SU-DHL-6 (cell line): ENCODE data around the gene EVI5.
A peak's percentile ranks its signal among the peaks of the same experiment; 100 is the strongest.

ENCODE experiments used
- H2AFZ ChIP-seq: fragments of 200-600 bp; sonication (generic); 2 replicates; pipeline ENCODE4 v1.6.1; 2014; ENCODE audit warnings: low read depth, mild to moderate bottlenecking, moderate library complexity, mixed read lengths, antibody characterized with exemption, low read length; ENCODE audit not compliant: severe bottlenecking
- H3F3A ChIP-seq: fragments of 200-600 bp; shearing (Covaris generic); 2 replicates; pipeline ENCODE4 v1.6.0; 2016; ENCODE audit warnings: antibody characterized with exemption, mild to moderate bottlenecking; ENCODE audit not compliant: insufficient read depth
- H3K27ac ChIP-seq: fragments of 200-600 bp; sonication (generic); 2 replicates; pipeline ENCODE4 v1.5.1; 2016; ENCODE audit warnings: low read depth, mild to moderate bottlenecking, low read length, moderate library complexity, mixed read lengths
- H3K27me3 ChIP-seq: fragments of 200-600 bp; sonication (generic), shearing (Covaris generic); 2 replicates; pipeline ENCODE4 v1.6.0; 2014; ENCODE audit warnings: mild to moderate bottlenecking, low read length
- H3K36me3 ChIP-seq: fragments of 200-600 bp; sonication (generic); 2 replicates; pipeline ENCODE4 v1.6.1; 2014; ENCODE audit warnings: mild to moderate bottlenecking, low read length, mixed read lengths
- H3K4me2 ChIP-seq: fragments of 300-600, 200-600 bp; shearing (Covaris generic), sonication (generic); 2 replicates; pipeline ENCODE4 v1.6.0; 2014; ENCODE audit warnings: low read length, low read depth, mild to moderate bottlenecking; ENCODE audit not compliant: poor library complexity, severe bottlenecking
- H3K4me3 ChIP-seq: fragments of 200-600 bp; sonication (generic); 2 replicates; pipeline ENCODE4 v1.5.1; 2014; ENCODE audit warnings: antibody characterized with exemption, low read length, mild to moderate bottlenecking, mixed read lengths; ENCODE audit not compliant: insufficient read depth, poor library complexity, severe bottlenecking
- H3K79me2 ChIP-seq: fragments of 200-600 bp; sonication (generic); 2 replicates; pipeline ENCODE4 v1.6.1; 2014; ENCODE audit warnings: mild to moderate bottlenecking, low read length, moderate library complexity; ENCODE audit not compliant: insufficient read depth
- H3K9ac ChIP-seq: fragments of 200-600 bp; sonication (generic); 2 replicates; pipeline ENCODE4 v1.7.0; 2014; ENCODE audit warnings: mild to moderate bottlenecking, low read length
- H3K9me2 ChIP-seq: fragments of 200-600 bp; sonication (generic); replicated peaks from 2 replicates; pipeline ENCODE4 v1.6.1; 2014; ENCODE audit warnings: low read length; ENCODE audit not compliant: insufficient read depth
- H3K9me3 ChIP-seq: fragments of 200-600 bp; sonication (generic); 2 replicates; pipeline ENCODE4 v1.6.1; 2014; ENCODE audit warnings: low read length, mixed read lengths; ENCODE audit not compliant: insufficient read depth
- H4K20me1 ChIP-seq: fragments of 200-600 bp; sonication (generic); 2 replicates; pipeline ENCODE4 v1.6.1; 2014; ENCODE audit warnings: low read depth, mild to moderate bottlenecking, antibody characterized with exemption, low read length, moderate library complexity, mixed read lengths
- EZH2phosphoT487 ChIP-seq: fragments of 200-600 bp; sonication (generic), shearing (Covaris generic); conservative IDR thresholded peaks from 2 replicates; pipeline ENCODE4 v1.6.1; 2018; ENCODE audit warnings: mild to moderate bottlenecking, antibody characterized with exemption, low read length, moderate library complexity, mixed read lengths
- TF ChIP-seq, protein P1 (sequence below): fragments of 200-600 bp; sonication (generic); IDR thresholded peaks from one replicate; pipeline ENCODE4 v1.5.1; 2017; ENCODE audit warnings: antibody characterized with exemption, mild to moderate bottlenecking, low read length, moderate library complexity; ENCODE audit not compliant: insufficient read depth, poor library complexity, severe bottlenecking

The EVI5 gene

DNA sequence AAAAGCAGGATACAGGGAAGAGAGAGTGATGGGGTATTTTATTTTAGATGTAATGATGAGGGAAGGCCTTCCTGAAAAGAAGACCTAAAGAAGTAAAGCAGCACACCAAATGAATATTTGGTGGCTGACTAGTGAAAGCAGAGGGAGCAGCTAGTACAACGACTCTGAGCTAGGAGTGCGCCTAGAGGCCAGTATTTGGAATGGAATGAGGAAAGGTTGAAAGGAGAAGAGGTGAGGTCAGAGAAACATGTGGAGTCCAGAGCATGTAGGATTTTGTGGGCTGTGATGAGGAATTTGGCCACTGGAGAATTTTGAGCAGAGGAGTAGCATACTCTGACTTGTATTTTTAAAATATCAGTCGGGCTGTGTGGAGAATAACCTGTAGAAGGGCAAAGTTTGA is 35.1 kb upstream of the EVI5 start:
- H3K9me3 ChIP-seq: no peaks in the 10 kb centered on the region
- no peaks in the 10 kb centered on the region for H3K79me2 ChIP-seq
- H3K27ac ChIP-seq: no peak overlapping the region
- no peaks in the 10 kb centered on the region for H3F3A ChIP-seq
- no peaks in the 10 kb centered on the region for H3K27me3 ChIP-seq
- H4K20me1 ChIP-seq: no peaks in the 10 kb centered on the region
- H3K4me2 ChIP-seq: no peak overlapping the region
- H3K9ac ChIP-seq: no peak overlapping the region
- H3K9me2 ChIP-seq: no peaks in the 10 kb centered on the region
- H3K36me3 ChIP-seq: no peaks in the 10 kb centered on the region
- TF ChIP-seq EZH2phosphoT487: no peak
- TF ChIP-seq, protein P1, sequence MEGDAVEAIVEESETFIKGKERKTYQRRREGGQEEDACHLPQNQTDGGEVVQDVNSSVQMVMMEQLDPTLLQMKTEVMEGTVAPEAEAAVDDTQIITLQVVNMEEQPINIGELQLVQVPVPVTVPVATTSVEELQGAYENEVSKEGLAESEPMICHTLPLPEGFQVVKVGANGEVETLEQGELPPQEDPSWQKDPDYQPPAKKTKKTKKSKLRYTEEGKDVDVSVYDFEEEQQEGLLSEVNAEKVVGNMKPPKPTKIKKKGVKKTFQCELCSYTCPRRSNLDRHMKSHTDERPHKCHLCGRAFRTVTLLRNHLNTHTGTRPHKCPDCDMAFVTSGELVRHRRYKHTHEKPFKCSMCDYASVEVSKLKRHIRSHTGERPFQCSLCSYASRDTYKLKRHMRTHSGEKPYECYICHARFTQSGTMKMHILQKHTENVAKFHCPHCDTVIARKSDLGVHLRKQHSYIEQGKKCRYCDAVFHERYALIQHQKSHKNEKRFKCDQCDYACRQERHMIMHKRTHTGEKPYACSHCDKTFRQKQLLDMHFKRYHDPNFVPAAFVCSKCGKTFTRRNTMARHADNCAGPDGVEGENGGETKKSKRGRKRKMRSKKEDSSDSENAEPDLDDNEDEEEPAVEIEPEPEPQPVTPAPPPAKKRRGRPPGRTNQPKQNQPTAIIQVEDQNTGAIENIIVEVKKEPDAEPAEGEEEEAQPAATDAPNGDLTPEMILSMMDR: no peak
- no peak overlapping the region for H2AFZ ChIP-seq
- H3K4me3 ChIP-seq: no peak overlapping the region

DNA sequence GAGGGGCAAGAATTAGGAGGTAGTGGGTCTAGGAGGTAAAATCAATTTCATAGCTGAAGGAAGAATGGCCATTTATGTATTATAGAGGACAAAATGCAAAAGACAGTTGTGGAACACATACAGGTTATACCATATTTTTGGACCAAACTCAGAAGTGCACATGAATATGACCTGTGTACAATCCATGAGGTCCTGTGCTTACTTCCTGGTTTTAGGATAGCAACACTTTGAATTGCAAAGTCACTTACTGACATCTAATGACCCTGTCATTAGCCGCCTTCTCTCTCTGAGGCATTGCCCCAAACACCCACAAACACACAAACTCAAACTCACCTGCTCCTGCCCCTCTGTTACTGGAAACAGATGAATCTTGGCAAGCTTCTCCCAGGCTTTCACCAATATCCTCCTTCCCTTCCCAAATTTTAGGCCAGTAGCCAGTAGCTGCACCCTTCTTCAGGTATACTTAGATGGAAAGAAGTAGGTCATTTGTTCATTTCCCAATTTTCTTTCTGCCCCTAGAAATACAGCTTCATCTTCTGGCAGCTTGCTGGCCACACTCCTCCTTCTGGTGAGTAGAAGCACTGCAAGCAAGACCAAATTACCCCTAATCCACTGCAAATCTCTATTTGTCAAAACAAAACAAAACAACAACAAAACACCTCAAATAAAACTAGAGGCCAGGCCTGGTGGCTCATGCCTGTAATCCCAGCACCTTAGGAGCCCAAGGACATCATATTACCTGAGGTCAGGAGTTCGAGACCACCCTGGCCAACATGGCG is 33.3 kb upstream of the EVI5 start:
- no peaks in the 10 kb centered on the region for H3F3A ChIP-seq
- no peaks in the 10 kb centered on the region for H3K9me2 ChIP-seq
- no peak overlapping the region for H3K4me2 ChIP-seq
- no peak overlapping the region for H3K27ac ChIP-seq
- H3K79me2 ChIP-seq: no peaks in the 10 kb centered on the region
- H3K9me3 ChIP-seq: no peaks in the 10 kb centered on the region
- no peak for TF ChIP-seq EZH2phosphoT487
- TF ChIP-seq, protein P1: peak; percentile 78
- peak overlapping the region; percentile 36 for H2AFZ ChIP-seq
- H3K36me3 ChIP-seq: no peaks in the 10 kb centered on the region
- H3K9ac ChIP-seq: no peak overlapping the region
- H3K27me3 ChIP-seq: no peaks in the 10 kb centered on the region
- no peaks in the 10 kb centered on the region for H4K20me1 ChIP-seq
- H3K4me3 ChIP-seq: no peak overlapping the region

DNA sequence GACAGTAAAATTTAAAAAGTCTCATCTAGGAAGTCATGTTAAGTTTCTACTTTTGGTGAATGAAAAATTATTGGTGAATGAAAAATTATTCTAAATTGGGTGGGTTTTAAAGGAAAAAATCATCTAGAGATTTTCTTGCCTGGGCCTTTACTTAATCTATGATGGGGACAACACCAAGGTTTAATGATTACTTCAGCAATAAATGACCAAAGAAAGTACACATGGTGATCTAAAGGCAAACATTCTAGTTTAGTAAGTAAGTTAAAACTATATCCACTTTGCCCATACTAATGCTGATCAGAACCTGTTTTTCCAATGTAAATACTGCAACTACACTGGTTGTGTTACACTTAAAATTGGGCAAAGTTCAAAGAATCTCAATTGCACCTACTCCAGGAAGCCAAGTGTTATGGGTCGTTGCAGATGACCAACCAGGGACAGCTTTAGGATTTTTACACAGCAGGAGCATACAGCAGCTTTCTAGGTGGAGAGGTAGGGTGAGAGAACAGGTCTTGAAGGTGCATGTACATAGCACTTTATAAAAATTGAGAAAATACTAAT is 32.3 kb upstream of the EVI5 start:
- H3F3A ChIP-seq: no peaks in the 10 kb centered on the region
- H3K27me3 ChIP-seq: no peaks in the 10 kb centered on the region
- H3K27ac ChIP-seq: no peak overlapping the region
- no peaks in the 10 kb centered on the region for H4K20me1 ChIP-seq
- no peak for TF ChIP-seq EZH2phosphoT487
- TF ChIP-seq, protein P1: no peak
- H3K4me2 ChIP-seq: no peak overlapping the region
- no peak overlapping the region for H3K9ac ChIP-seq
- no peak overlapping the region for H3K4me3 ChIP-seq
- no peaks in the 10 kb centered on the region for H3K9me3 ChIP-seq
- no peaks in the 10 kb centered on the region for H3K79me2 ChIP-seq
- H3K36me3 ChIP-seq: no peaks in the 10 kb centered on the region
- no peaks in the 10 kb centered on the region for H3K9me2 ChIP-seq
- no peak overlapping the region for H2AFZ ChIP-seq
